HepG2 (cell line): Measurements from ENCODE around the gene APLF.
A peak's percentile ranks its signal among the peaks of the same experiment; 100 is the strongest.

Source experiments
- CC2D1A ChIP-seq: sonication (generic); formaldehyde crosslinking; IDR thresholded peaks from 2 replicates; pipeline ENCODE4 v1.8.1; 2023; ENCODE audit warnings: mild to moderate bottlenecking, missing genetic modification reagents
- CEBPB ChIP-seq: IDR thresholded peaks from 2 replicates; pipeline ENCODE4 v1.6.1; 2011; ENCODE audit warnings: low read depth, low read length, improper control_type of control experiment, borderline replicate concordance
- GABPB1 ChIP-seq: IDR thresholded peaks from 2 replicates; pipeline ENCODE4 v1.6.1; 2016; ENCODE audit warnings: mild to moderate bottlenecking, missing genetic modification reagents, moderate library complexity, missing compliant biosample characterization
- NFE2L1 ChIP-seq: sonication (generic); formaldehyde crosslinking; IDR thresholded peaks from 2 replicates; pipeline ENCODE4 v1.4.0; 2020; ENCODE audit warnings: missing genetic modification reagents, mild to moderate bottlenecking, borderline replicate concordance
- POLR2A ChIP-seq, 2 experiments: IDR thresholded peaks; 2 replicates each; pipeline ENCODE4 v1.6.1; 2011; ENCODE audit warnings: low read depth in 2 of 2, low read length in 2 of 2, mild to moderate bottlenecking in 1 of 2, moderate library complexity in 1 of 2; ENCODE audit not compliant: insufficient read depth in 1 of 2
- TF ChIP-seq, protein P1 (sequence below): sonication (generic); formaldehyde crosslinking; IDR thresholded peaks from 2 replicates; pipeline ENCODE4 v1.8.0; 2022; ENCODE audit warnings: mild to moderate bottlenecking, missing genetic modification reagents

- no peak for TF ChIP-seq NFE2L1 (CRISPR knock-in tag)
- TF ChIP-seq, protein P1, sequence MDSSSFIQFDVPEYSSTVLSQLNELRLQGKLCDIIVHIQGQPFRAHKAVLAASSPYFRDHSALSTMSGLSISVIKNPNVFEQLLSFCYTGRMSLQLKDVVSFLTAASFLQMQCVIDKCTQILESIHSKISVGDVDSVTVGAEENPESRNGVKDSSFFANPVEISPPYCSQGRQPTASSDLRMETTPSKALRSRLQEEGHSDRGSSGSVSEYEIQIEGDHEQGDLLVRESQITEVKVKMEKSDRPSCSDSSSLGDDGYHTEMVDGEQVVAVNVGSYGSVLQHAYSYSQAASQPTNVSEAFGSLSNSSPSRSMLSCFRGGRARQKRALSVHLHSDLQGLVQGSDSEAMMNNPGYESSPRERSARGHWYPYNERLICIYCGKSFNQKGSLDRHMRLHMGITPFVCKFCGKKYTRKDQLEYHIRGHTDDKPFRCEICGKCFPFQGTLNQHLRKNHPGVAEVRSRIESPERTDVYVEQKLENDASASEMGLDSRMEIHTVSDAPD = no peak
- TF ChIP-seq CEBPB = peak; percentile 82
- no peak for TF ChIP-seq GABPB1 (CRISPR knock-in tag)
- TF ChIP-seq CC2D1A = no peak
- TF ChIP-seq POLR2A (IDR thresholded peaks at IDR 0.05; ENCODE audit: insufficient read depth in 1 of 2, low read depth in 2 of 2, low read length in 2 of 2) = no peak
Observed at GRCh38 chr2:68441179-68441993, 26.0 kb upstream of the APLF start.
